ENCODE measurements around the gene MAP1A.

MAP1A gene

DNA sequence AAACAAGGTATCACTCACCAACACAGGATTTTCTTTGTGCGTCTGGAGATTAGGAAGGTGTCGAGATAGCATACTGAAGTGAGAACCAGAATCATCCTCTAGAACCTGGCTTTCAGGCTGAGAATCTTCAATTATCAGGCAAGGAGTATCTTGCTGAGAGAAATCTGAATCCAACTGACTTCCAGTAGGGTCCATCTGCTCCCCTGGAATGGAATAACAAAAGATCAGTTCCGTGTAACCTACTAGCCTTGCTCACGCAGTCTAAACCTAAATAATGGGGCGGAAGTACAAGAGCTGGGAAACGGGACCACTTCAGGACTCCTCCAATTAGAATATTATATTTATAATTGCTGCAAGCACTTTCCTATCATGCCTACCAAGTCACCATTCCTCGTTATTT lies 25.1 kb upstream of the MAP1A start:
- Histone ChIP-seq H3K27me3 (replicated peaks; ENCODE audit: control insufficient read depth, insufficient read depth, low read length, poor library complexity, severe bottlenecking) (no peaks in the 10 kb centered on the region), H3K27ac (ENCODE audit: insufficient read depth, low read length, poor library complexity, severe bottlenecking) (peak overlapping the region; percentile 92), H3K4me3 (ENCODE audit: insufficient read depth, low read depth, low read length, poor library complexity, severe bottlenecking) (peak overlapping the region; percentile 91), H3K4me1 (ENCODE audit: control insufficient read depth, insufficient read depth, low read length, poor library complexity, severe bottlenecking) (peaks cover 13% of the 10 kb centered on the region), H3K9me3 (ENCODE audit: control insufficient read depth, low read length) (no peaks in the 10 kb centered on the region), H3K36me3 (ENCODE audit: control insufficient read depth, insufficient read depth, low read length) (peaks cover 4% of the 10 kb centered on the region)
- no peak for DNase-seq

DNA sequence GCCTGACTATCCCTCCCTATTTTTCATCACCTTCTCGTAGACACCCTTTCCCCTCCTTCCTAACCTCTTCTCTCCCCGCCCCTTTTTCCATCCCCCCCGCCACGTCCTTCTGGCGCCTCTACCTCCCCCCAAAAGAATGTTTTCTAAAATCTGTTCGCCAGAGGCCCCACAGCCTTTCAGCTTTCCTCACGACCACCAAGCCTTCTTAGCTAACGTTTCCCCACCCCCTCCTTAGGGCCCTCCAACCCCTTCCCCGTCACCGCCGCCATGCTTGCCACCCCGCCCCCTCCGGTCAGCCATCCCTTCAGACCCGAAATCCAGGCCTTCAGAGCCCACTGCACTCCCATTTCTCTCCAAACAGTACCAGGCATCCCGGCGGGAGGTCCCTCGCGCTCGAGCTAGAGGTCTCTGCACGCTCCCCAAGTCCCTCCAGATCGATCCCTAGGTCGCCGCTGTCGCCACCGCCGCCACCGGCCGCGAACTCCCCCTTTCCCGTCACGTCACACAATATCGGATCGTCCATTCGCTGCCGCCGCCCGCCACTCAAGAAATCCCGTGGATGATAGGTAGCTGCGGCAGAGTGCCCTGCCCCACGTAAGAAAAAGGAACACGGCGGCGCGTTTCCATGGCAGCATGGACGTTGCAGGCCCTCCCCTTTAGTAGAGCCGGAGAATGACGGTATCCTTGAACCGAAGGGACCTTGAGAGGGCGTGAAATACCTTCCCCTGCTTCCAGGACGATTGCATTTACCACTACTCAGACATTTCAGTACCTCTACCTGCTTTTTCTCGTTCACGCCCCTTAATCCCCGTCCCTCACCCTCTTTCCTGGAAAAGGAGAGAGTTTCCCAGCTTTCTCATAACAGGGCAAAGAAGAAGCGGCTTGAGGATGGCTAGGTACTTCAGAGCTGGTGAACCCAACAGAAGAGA lies 24.5 kb upstream of the MAP1A start, which contains the start of gene TP53BP1:
TSS of gene TP53BP1 (minus strand) at position 484 of the 929 bp plus-strand sequence. CDS start at position 371, 113 bp downstream.
- Histone ChIP-seq H3K4me3 (ENCODE audit: insufficient read depth, low read depth, low read length, poor library complexity, severe bottlenecking) (peak within 1 kb of the TSS; percentile 91), H3K36me3 (ENCODE audit: control insufficient read depth, insufficient read depth, low read length) (peaks cover 4% of the 10 kb centered on the region), H3K27ac (ENCODE audit: insufficient read depth, low read length, poor library complexity, severe bottlenecking) (peak within 1 kb of the TSS; percentile 92), H3K9me3 (ENCODE audit: control insufficient read depth, low read length) (no peaks in the 10 kb centered on the region), H3K27me3 (replicated peaks; ENCODE audit: control insufficient read depth, insufficient read depth, low read length, poor library complexity, severe bottlenecking) (no peaks in the 10 kb centered on the region), H3K4me1 (ENCODE audit: control insufficient read depth, insufficient read depth, low read length, poor library complexity, severe bottlenecking) (peaks cover 13% of the 10 kb centered on the region)
- peak; percentile 89 to 94 (median 92) for DNase-seq

DNA sequence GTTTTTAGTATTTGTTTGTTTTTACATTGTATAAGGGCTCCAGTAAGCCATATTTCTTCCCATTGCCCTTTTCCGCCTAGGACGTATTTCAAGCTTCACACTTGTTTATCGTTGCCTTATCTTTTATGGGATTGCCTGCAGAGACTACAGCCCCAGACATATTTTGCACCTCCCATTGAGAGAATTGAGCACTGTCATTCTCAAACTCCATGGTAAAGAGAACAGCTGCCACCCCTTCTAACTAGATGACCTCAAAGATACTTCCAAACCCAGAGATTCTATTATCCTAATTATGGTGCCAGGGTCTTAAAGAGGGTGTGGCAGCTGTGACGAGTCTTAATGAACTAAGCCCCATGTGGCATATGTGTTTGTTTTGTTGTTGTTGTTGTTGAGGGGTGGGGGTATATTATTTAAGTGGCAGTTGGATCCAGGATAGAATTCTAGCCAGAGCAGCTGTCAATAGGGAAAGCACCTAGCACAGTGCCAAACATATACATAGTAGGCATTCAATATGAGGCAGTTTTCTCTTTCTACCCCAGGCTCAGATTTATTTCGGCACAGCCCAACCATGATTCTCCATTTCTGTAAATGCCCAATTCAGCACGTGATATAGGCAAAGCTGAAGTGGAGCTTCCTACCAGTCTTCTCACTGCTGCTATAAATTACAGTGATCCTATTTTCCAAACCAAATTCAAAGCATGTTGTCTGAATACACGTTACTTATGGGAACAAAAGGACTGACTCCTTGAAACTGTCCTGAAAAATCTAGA lies 23.5 kb upstream of the MAP1A start:
- Histone ChIP-seq H3K9me3 (ENCODE audit: control insufficient read depth, low read length) (no peaks in the 10 kb centered on the region), H3K27ac (ENCODE audit: insufficient read depth, low read length, poor library complexity, severe bottlenecking) (peak overlapping the region; percentile 92), H3K4me1 (ENCODE audit: control insufficient read depth, insufficient read depth, low read length, poor library complexity, severe bottlenecking) (peaks cover 13% of the 10 kb centered on the region)

DNA sequence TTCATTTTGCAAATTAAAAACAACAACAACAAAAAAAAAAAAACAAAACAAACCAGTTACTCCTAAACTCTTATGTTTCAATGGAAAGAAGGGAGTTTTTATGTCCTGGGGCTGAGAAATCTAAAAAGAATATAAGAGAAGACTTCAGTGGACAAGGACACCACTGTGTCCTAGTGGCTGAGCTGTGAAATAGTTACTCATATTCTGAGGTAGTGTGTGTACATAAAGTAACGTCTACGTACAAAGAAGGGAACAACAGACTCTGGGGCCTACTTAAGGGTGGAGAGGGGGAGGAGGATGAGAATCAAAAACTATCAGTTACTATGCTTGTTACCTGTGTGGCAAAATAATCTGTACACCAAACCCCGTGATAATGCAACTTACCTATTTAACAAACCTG lies 18.4 kb upstream of the MAP1A start:
- no peaks in the 10 kb centered on the region for H3K27me3 ChIP-seq (replicated peaks; ENCODE audit: control insufficient read depth, insufficient read depth, low read length, poor library complexity, severe bottlenecking)
- H3K4me3 ChIP-seq (ENCODE audit: insufficient read depth, low read depth, low read length, poor library complexity, severe bottlenecking), result no peak overlapping the region
- no peaks in the 10 kb centered on the region for H3K9me3 ChIP-seq (ENCODE audit: control insufficient read depth, low read length)
- H3K36me3 ChIP-seq (ENCODE audit: control insufficient read depth, insufficient read depth, low read length), result no peaks in the 10 kb centered on the region
- no peak for DNase-seq
- no peaks in the 10 kb centered on the region for H3K4me1 ChIP-seq (ENCODE audit: control insufficient read depth, insufficient read depth, low read length, poor library complexity, severe bottlenecking)
- H3K27ac ChIP-seq (ENCODE audit: insufficient read depth, low read length, poor library complexity, severe bottlenecking), result no peak overlapping the region

More for the DNA sequence above, 23.5 kb upstream of the MAP1A start:
- H3K27me3 ChIP-seq (replicated peaks; ENCODE audit: control insufficient read depth, insufficient read depth, low read length, poor library complexity, severe bottlenecking), result no peaks in the 10 kb centered on the region
- H3K36me3 ChIP-seq (ENCODE audit: control insufficient read depth, insufficient read depth, low read length), result peaks cover 4% of the 10 kb centered on the region
- no peak for DNase-seq
- H3K4me3 ChIP-seq (ENCODE audit: insufficient read depth, low read depth, low read length, poor library complexity, severe bottlenecking), result peak overlapping the region; percentile 91

DNA sequence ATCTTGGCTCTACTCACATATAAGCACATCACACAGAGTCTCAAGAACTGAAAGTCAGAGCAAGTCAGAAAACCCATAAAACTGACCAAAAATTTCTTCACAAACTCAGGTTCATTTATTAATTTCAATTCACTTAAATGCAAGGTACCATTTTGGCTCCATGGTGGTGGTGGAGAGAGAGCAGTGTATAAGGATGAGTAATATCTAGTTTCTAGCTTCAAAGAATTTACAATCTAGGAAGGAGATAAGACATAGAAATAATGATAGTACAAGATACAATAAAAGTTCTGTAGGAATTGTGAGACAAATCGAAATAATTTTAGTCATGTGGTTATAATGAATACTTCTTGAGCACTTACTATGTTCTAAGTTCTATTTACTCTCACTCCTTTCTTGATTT lies 17.8 kb upstream of the MAP1A start:
- DNase-seq, result no peak

DNA sequence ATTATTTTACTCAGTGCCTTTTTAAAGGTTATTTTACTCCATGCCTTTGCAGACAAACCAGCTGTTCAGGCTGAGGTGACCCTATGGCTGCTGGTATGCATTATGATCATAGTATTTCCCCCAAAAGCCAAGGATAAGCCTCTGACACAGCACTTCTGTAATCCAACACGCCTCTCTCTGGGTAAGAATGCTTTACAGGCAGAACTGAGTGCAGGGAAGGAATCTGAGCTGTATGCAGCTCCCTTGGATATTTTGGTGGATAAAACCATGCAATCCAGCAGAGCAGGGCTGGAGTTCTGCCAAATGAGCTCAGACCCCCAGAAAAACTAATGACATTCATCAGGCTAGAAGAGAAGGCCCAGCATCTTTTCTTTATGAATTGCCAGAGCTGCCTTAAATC lies 11.7 kb upstream of the MAP1A start:
- H3K9me3 ChIP-seq (ENCODE audit: control insufficient read depth, low read length), result no peaks in the 10 kb centered on the region
- peaks cover 13% of the 10 kb centered on the region for H3K4me1 ChIP-seq (ENCODE audit: control insufficient read depth, insufficient read depth, low read length, poor library complexity, severe bottlenecking)
- H3K27me3 ChIP-seq (replicated peaks; ENCODE audit: control insufficient read depth, insufficient read depth, low read length, poor library complexity, severe bottlenecking), result no peaks in the 10 kb centered on the region
- no peak overlapping the region for H3K27ac ChIP-seq (ENCODE audit: insufficient read depth, low read length, poor library complexity, severe bottlenecking)
- H3K4me3 ChIP-seq (ENCODE audit: insufficient read depth, low read depth, low read length, poor library complexity, severe bottlenecking), result no peak overlapping the region
- H3K36me3 ChIP-seq (ENCODE audit: control insufficient read depth, insufficient read depth, low read length), result no peaks in the 10 kb centered on the region
- no peak for DNase-seq

More for the DNA sequence above, 17.8 kb upstream of the MAP1A start:
- Histone ChIP-seq H3K4me3 (ENCODE audit: insufficient read depth, low read depth, low read length, poor library complexity, severe bottlenecking) (no peak overlapping the region), H3K4me1 (ENCODE audit: control insufficient read depth, insufficient read depth, low read length, poor library complexity, severe bottlenecking) (no peaks in the 10 kb centered on the region), H3K9me3 (ENCODE audit: control insufficient read depth, low read length) (no peaks in the 10 kb centered on the region), H3K27ac (ENCODE audit: insufficient read depth, low read length, poor library complexity, severe bottlenecking) (no peak overlapping the region), H3K27me3 (replicated peaks; ENCODE audit: control insufficient read depth, insufficient read depth, low read length, poor library complexity, severe bottlenecking) (no peaks in the 10 kb centered on the region), H3K36me3 (ENCODE audit: control insufficient read depth, insufficient read depth, low read length) (no peaks in the 10 kb centered on the region)

DNA sequence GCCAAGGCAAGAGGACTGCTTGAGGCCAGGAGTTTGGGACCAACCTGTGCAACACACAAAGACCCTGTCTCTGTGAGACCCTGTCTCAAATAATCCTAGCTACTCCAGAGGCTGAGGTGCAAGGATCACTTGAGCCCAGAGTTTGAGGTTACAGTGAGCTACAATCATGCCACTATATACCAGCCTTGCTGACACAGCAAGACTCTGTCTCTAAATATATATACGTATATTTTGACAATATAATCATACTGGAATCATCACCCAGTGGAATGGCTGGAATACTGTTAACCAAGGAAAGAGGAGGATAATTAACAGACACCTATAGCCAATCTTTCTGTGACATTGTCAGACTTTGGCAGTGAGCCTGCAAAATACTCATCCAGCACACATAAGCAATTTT lies 9.0 kb upstream of the MAP1A start:
- H3K4me1 ChIP-seq (ENCODE audit: control insufficient read depth, insufficient read depth, low read length, poor library complexity, severe bottlenecking), result peaks cover 22% of the 10 kb centered on the region
- no peak for DNase-seq

DNA sequence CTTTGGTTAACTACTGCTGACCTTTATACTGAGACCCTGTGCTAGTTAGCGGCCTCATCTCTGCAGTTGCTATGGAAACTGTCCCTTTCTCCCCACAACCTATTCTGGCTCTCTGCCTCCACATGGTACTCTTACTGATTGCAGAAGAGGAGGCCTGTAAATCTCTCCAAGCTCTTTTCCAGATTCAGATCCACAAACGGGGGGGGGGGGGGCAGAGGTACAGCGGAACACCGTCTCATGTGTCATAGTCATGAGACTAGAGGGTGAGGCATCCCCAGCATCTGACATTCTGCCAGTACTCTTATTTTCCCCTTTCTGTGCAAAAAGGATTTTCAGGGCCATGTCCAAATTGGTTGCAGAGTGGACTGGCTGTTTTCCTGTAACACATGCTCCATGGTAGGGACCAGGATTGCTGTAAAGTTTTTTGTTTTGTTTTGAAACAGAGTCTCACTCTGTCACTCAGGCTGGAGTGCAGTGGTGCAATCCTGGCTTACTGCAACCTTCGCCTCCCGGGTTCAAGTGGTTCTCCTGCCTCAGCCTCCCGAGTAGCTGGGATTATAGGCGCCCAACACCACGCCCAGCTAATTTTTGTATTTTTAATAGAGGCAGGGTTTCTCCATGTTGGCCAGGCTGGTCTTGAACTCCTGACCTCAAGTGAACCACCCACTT lies 8.3 kb upstream of the MAP1A start:
- DNase-seq, result no peak
- H3K27ac ChIP-seq (ENCODE audit: insufficient read depth, low read length, poor library complexity, severe bottlenecking), result no peak overlapping the region

More for the DNA sequence above, 9.0 kb upstream of the MAP1A start:
- H3K27me3 ChIP-seq (replicated peaks; ENCODE audit: control insufficient read depth, insufficient read depth, low read length, poor library complexity, severe bottlenecking), result no peaks in the 10 kb centered on the region
- H3K36me3 ChIP-seq (ENCODE audit: control insufficient read depth, insufficient read depth, low read length), result no peaks in the 10 kb centered on the region
- no peaks in the 10 kb centered on the region for H3K9me3 ChIP-seq (ENCODE audit: control insufficient read depth, low read length)
- H3K4me3 ChIP-seq (ENCODE audit: insufficient read depth, low read depth, low read length, poor library complexity, severe bottlenecking), result no peak overlapping the region
- no peak overlapping the region for H3K27ac ChIP-seq (ENCODE audit: insufficient read depth, low read length, poor library complexity, severe bottlenecking)

DNA sequence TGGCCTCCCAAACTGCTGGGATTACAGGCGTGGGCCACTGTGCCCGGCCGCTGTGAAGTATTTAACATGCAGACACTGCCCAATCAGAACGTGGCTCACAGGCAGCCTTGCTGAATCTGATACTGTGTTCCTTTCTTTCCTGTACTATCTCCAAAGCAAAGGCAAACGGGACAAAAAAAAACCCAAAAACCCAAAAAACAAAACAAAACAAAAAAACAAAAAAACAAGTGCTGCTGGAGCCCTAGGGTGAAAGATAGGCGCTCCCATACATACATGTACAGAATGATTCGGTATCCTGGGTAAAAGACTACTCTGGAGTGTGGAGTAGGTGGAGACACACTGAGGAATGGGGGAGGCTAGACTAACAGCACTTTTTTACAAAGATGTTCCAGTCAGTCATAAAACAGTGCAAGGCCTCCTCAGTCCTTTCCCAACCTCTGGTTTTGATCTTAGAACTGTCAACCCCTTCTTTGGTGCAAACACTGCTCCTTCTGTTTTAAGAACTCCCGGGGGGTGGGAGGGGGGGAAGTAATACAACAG lies 7.7 kb upstream of the MAP1A start:
- Histone ChIP-seq H3K4me3 (ENCODE audit: insufficient read depth, low read depth, low read length, poor library complexity, severe bottlenecking) (peak overlapping the region; percentile 72), H3K36me3 (ENCODE audit: control insufficient read depth, insufficient read depth, low read length) (no peaks in the 10 kb centered on the region), H3K4me1 (ENCODE audit: control insufficient read depth, insufficient read depth, low read length, poor library complexity, severe bottlenecking) (peaks cover 29% of the 10 kb centered on the region), H3K9me3 (ENCODE audit: control insufficient read depth, low read length) (no peaks in the 10 kb centered on the region), H3K27ac (ENCODE audit: insufficient read depth, low read length, poor library complexity, severe bottlenecking) (peak overlapping the region; percentile 83), H3K27me3 (replicated peaks; ENCODE audit: control insufficient read depth, insufficient read depth, low read length, poor library complexity, severe bottlenecking) (no peaks in the 10 kb centered on the region)
- no peak for DNase-seq

More for the DNA sequence above, 8.3 kb upstream of the MAP1A start:
- Histone ChIP-seq H3K4me3 (ENCODE audit: insufficient read depth, low read depth, low read length, poor library complexity, severe bottlenecking) (no peak overlapping the region), H3K36me3 (ENCODE audit: control insufficient read depth, insufficient read depth, low read length) (no peaks in the 10 kb centered on the region), H3K9me3 (ENCODE audit: control insufficient read depth, low read length) (no peaks in the 10 kb centered on the region), H3K27me3 (replicated peaks; ENCODE audit: control insufficient read depth, insufficient read depth, low read length, poor library complexity, severe bottlenecking) (no peaks in the 10 kb centered on the region), H3K4me1 (ENCODE audit: control insufficient read depth, insufficient read depth, low read length, poor library complexity, severe bottlenecking) (peaks cover 26% of the 10 kb centered on the region)

Data from effector memory CD4-positive, alpha-beta T cell (primary cell).